HL-60 (cell line): ENCODE results near the gene FABP1.

ENCODE experiments used
- DNase-seq, 2 experiments: peaks; one replicate each; pipeline ENCODE4 v3.0.0-alpha.2; 2010 to 2020; ENCODE audit warnings: low read depth in 1 of 2, low spot score in 1 of 2
- H3K27ac ChIP-seq: fragments of 250-450 bp; sonication (Bioruptor Pico); replicated peaks from 2 replicates; pipeline ENCODE4 v1.5.1; 2020; ENCODE audit warnings: mild to moderate bottlenecking, moderate library complexity
- H3K27me3 ChIP-seq: fragments of 250-450 bp; sonication (Bioruptor Pico); 2 replicates; pipeline ENCODE4 v1.5.1; 2021; ENCODE audit warnings: mild to moderate bottlenecking, moderate library complexity; ENCODE audit not compliant: insufficient read depth, poor library complexity, severe bottlenecking
- H3K4me3 ChIP-seq: replicated peaks from 2 replicates; pipeline ENCODE4 v1.5.1; 2011; ENCODE audit warnings: mild to moderate bottlenecking, control low read depth, low read length; ENCODE audit not compliant: insufficient read depth
- CTCF ChIP-seq: IDR thresholded peaks from one replicate; pipeline ENCODE4 v1.5.1; 2011; ENCODE audit warnings: low read length, control low read depth, inconsistent platforms; ENCODE audit not compliant: insufficient read depth
- GABPA ChIP-seq: IDR thresholded peaks from 2 replicates; pipeline ENCODE4 v1.6.1; 2012; ENCODE audit warnings: low read depth
- POLR2AphosphoS5 ChIP-seq: IDR thresholded peaks from 2 replicates; pipeline ENCODE4 v1.6.1; 2012; ENCODE audit warnings: low read depth
- REST ChIP-seq: IDR thresholded peaks from 2 replicates; pipeline ENCODE4 v1.6.1; 2012; ENCODE audit warnings: low read depth; ENCODE audit not compliant: insufficient replicate concordance
- SPI1 ChIP-seq: IDR thresholded peaks from 2 replicates; pipeline ENCODE4 v1.6.1; 2012; ENCODE audit warnings: low read depth, mild to moderate bottlenecking, borderline replicate concordance

Gene FABP1

GRCh38 chr2:88081924-88082608, 45.8 kb downstream of the FABP1 start:
- H3K27me3 ChIP-seq: no peaks in the 10 kb centered on the region
- DNase-seq: no peak
- TF ChIP-seq REST (no peak), CTCF (no peak), GABPA (no peak), POLR2AphosphoS5 (no peak)
- no peak overlapping the region for H3K27ac ChIP-seq
- no peak overlapping the region for H3K4me3 ChIP-seq

GRCh38 chr2:88080545-88080944, 47.3 kb downstream of the FABP1 start:
- H3K27me3 ChIP-seq: no peaks in the 10 kb centered on the region
- DNase-seq: no peak
- H3K27ac ChIP-seq: no peak overlapping the region
- no peak overlapping the region for H3K4me3 ChIP-seq
- no peak for TF ChIP-seq REST
- no peak for TF ChIP-seq SPI1
- TF ChIP-seq GABPA: no peak
- TF ChIP-seq CTCF: no peak
- no peak for TF ChIP-seq POLR2AphosphoS5

- no peak for TF ChIP-seq GABPA
- TF ChIP-seq SPI1: no peak
- TF ChIP-seq POLR2AphosphoS5: no peak
- no peak for TF ChIP-seq REST
- no peak for TF ChIP-seq CTCF
- no peak for DNase-seq
- Histone ChIP-seq H3K27me3 (no peaks in the 10 kb centered on the region), H3K4me3 (no peak overlapping the region), H3K27ac (no peak overlapping the region)
These were observed 49.2 kb downstream of the FABP1 start for GRCh38 chr2:88078643-88079172.
